GM18508 (cell line): ENCODE data around the gene PRRX2.

Experiments
- ATAC-seq: cut with Tn5 transposase; IDR thresholded peaks from one replicate; pipeline ENCODE4 v1.9.1; 2021; ENCODE audit warnings: moderate number of reproducible peaks; ENCODE audit not compliant: insufficient read depth, unreplicated experiment

PRRX2 gene

GRCh38 chr9:129673602-129674001 lies 8.2 kb downstream of the PRRX2 start:
- ATAC-seq = no peak

- ATAC-seq = no peak
Measured at GRCh38 chr9:129674229-129674628, 8.8 kb downstream of the PRRX2 start.

- ATAC-seq = no peak
Measured at GRCh38 chr9:129675620-129676019, 10.2 kb downstream of the PRRX2 start.

DNA sequence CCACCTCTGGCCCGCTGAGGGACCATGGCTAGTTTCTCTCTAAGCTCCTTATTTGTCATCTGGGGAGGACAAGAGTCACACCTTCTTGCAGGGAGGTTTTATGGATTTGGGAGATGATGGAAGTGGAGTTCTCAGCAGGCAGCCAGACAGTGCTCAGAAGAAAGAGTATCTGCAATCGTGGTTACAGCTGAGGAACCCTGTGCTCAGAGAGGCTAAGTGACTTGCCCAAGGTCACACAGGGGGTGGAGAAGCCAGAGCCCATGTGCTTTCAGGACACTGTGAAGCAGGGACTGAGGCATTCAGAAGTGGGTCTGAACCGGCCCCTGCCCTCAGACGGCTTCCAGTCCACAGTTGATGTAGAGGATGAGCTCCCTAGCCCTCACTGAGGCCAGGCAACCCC lies 10.8 kb downstream of the PRRX2 start:
- ATAC-seq = no peak

- ATAC-seq = no peak
Measured at GRCh38 chr9:129676975-129677374, 11.5 kb downstream of the PRRX2 start.

- no peak for ATAC-seq
Measured at GRCh38 chr9:129677456-129677855, 12.0 kb downstream of the PRRX2 start.

GRCh38 chr9:129678844-129679243 lies 13.4 kb downstream of the PRRX2 start:
- no peak for ATAC-seq

GRCh38 chr9:129679537-129679936 lies 14.1 kb downstream of the PRRX2 start:
- no peak for ATAC-seq

DNA sequence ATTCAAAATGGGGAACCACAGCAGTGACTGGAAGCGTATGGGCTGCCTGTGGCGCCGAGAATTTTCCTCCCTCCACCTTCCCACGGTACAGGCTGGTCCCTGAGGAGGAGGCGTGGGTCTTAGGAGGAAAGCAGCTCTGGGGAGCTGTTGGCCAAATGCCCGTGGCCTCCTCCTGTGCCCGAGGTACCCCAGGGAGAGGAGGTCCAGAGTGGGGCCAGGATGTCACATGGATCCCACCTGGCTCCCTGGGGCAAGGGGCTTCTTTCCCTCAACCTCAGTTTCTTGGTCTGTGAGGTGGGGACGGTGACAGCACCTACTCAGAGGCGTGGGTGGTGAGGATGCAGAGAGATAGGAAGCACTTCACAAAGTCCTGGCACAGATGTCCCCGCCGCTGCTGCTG lies 16.5 kb downstream of the PRRX2 start:
- no peak for ATAC-seq

DNA sequence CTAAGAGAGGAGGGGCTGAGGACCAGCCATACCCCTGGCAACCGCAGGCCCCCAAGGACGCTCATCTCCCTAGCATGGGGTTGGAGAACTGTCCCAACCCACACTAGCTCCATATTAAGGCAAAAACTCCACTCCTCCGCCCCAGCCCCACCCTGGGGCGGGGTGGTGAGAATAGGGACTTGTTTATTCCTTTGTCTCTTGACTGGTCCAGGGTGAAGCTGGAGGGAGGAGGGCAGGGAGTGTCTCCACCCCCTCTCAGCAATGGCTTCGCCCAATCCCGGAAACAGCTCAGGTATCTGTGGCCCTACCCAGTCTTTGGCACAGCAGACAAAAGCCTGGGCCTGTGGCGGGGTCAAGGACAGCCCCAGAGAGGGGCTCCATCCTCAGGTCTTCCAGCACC lies 16.9 kb downstream of the PRRX2 start:
- ATAC-seq = no peak

DNA sequence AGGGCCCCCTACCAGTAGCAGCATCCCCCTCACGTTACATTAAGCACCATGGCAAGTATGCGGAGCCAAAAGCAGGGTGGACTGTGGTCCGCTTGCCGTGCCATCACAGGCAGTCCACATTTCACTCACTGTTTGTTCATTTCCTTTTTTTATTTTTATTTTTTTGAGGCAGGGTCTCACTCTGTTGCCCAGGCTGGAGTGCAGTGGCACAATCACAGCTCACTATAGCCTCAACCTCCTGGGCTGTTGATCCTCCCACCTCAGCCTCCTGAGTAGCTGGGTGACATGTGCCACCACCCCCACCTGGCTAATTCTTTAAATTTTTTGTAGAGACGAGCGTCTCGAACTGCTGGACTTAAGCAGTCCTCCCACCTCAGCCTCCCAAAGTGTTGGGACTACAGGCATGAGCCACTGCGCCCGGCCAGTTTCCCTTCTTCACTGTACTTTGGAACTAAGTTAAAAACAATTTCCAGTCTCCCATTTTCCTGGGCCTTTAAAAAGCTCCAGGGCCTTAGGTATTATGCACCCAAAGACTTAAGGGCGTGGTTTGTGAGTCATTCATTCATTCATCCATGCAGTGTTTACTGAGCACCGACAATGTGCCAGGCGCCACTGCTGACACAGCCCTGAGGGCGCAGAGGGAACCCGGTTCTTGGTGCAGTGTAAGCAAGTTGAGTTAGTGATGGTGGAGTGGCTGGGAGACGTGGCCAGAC lies 19.9 kb downstream of the PRRX2 start:
- ATAC-seq = no peak

GRCh38 chr9:129685933-129686259 lies 20.4 kb downstream of the PRRX2 start:
- no peak for ATAC-seq

DNA sequence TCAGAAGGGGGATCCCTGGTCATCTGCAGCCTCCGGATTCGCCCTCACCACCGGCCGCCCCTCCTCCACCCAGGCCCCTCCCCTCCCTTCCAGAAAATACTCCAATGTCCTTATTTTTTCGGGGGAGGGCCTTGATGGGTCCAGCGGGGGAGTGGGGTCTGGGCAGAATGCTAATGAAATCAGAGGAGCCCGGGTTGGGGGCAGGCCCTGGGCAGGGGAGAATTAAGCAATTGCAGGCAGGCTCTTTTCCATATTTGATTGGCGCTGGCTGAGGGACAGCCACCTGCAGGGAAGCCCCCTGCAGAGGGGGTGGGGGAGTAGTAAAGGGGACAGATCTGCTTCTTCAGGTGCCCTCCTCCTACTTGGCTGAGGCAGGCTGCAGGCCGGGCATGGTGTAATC lies 21.3 kb downstream of the PRRX2 start:
- ATAC-seq = no peak

GRCh38 chr9:129687391-129687790 lies 21.9 kb downstream of the PRRX2 start:
- no peak for ATAC-seq

DNA sequence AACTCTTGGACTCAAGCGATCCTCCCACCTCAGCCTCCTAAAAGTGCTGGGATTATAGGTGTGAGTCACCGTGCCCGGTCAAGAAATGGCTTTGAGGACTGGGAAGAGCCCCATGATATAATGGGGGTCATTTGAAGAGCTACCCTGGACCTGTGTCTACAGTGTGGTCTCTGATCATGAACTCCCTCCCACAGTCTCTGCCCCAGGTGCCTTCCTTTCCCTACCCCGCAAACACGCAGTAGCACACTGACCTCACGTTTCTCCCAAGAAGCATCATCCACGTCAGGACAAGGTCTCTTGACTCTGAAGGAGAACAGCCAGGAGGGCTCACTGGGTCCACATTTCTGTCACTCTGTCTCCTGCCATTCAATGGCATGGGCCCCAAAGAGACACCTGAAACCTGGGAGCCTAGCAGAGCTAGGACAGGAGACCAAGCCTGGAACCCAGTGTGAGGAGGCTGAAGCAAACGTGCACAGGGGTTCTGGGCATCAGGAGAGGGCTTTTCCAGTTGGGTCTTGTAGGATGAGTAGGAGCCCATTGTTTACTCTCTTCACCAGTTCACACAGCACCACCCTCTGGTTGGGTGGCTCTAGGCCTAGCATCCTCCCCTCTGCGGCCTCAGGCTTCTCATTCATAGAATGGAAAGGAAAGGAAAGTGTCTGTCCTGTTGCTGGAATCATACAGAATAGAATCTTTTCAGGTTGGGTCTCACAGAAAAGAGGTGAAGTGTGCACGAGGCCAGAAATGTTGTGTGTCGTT lies 23.0 kb downstream of the PRRX2 start:
- no peak for ATAC-seq

GRCh38 chr9:129692534-129692933 lies 27.1 kb downstream of the PRRX2 start:
- ATAC-seq = no peak

DNA sequence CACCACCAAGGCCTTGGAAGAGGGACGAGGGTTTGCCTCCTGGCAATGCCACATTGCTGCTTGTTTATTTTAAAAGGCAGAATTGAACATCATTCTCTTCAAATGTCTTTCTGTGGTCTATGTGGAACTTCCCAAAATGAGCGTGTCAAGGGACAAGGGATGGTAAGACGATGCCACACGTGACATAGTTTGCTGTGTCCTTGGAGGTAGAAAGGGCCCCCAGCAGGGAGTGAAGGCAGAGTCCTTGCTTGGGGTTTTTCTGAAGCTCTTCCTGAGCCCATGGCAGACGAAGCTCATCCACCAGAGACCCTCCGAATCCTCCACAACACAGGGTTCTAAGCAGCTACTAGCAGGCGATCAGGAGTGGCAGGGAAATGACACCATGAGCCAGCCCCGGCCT lies 28.3 kb downstream of the PRRX2 start:
- no peak for ATAC-seq

GRCh38 chr9:129694243-129694646 lies 28.8 kb downstream of the PRRX2 start:
- ATAC-seq = no peak

GRCh38 chr9:129695870-129696269 lies 30.4 kb downstream of the PRRX2 start:
- ATAC-seq = no peak

DNA sequence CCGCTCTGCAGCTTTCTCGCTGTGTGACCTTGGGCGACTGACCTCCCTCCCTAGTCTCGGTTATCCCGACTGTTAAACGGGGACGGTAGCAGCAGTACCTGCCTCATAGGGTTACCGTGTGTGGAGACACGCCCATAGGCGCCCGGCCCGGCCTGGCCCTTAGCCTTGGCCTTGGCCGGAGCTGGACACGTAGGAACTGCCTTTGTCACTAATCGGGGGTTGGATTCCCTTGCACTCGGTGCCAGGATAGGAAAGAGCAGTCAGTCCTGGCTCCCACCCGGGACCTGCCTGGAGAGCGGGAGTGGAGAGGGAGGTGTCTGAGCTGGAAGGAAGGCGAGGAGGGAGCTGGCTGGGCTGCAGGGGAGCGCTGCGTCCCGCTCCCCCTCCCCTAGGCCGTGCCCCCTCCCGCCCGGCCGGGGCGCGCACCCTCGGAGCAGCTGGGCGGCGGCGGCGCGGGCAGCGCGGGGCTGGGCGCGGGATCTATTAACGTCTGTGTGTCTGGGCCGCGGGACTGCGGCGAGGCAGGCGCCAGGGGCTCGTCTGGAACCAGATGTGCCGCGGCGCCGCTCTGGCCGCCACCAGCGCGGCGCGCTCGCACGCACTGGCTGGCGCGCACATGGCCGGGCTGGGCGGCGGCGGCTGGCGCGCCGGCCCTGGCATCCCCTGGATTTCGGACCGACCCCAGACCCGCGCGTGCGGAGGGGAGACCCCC lies 31.7 kb downstream of the PRRX2 start:
- no peak for ATAC-seq

- no peak for ATAC-seq
Measured at GRCh38 chr9:129697656-129698253, 32.3 kb downstream of the PRRX2 start.
